ENCODE results near the gene MATK. TPM values are rescaled to one million over a fixed set of nuclear protein-coding genes. Genes with fewer than 3 reads are reported as not detected.

MATK gene
- total RNA-seq, 1 experiment from 2014 or later, result 0.21 TPM

DNA sequence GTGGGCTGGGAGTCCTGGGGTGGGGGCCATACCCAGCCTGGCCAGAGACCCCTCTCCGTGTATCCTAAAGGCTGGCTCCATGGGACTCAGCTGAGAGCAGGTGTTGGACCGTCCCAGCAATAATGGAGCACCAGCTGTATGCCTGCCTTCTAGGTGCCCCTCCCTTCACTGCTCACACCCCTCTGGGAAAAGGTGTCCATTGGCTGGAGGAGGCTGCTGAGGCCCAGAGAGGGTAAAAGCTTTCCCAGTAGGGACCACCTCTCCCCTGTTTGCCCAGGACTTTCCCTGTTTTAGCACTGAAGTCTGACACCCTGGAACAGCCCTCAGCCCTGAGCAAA is 10.8 kb downstream of the MATK start:
- Histone ChIP-seq H3K36me3 (ENCODE audit: control insufficient read depth, insufficient read depth, low read length) (no peaks in the 10 kb centered on the region), H3K27me3 (ENCODE audit: control insufficient read depth, insufficient read depth, low read length) (no peaks in the 10 kb centered on the region), H3K4me3 (ENCODE audit: low read depth in 2 of 2, low read length in 2 of 2) (no peak overlapping the region), H3K27ac (ENCODE audit: low read length) (no peak overlapping the region), H3K9me3 (ENCODE audit: control insufficient read depth, insufficient read depth, low read depth, low read length) (no peaks in the 10 kb centered on the region), H3K4me1 (ENCODE audit: control insufficient read depth, insufficient read depth, low read length) (no peaks in the 10 kb centered on the region)
- POLR2A ChIA-PET, result no interaction called here
- intact Hi-C loops (cut with micrococcal nuclease; ENCODE audit: unreplicated experiment), result no loop called here
- TF ChIP-seq TCF7L2 (IDR thresholded peaks at IDR 0.05; ENCODE audit: low read depth, low read length), result no peak
- TF ChIP-seq SIN3A (IDR thresholded peaks at IDR 0.05; ENCODE audit: borderline replicate concordance, insufficient read depth, low read depth, low read length), result no peak
- TF ChIP-seq, protein P1, sequence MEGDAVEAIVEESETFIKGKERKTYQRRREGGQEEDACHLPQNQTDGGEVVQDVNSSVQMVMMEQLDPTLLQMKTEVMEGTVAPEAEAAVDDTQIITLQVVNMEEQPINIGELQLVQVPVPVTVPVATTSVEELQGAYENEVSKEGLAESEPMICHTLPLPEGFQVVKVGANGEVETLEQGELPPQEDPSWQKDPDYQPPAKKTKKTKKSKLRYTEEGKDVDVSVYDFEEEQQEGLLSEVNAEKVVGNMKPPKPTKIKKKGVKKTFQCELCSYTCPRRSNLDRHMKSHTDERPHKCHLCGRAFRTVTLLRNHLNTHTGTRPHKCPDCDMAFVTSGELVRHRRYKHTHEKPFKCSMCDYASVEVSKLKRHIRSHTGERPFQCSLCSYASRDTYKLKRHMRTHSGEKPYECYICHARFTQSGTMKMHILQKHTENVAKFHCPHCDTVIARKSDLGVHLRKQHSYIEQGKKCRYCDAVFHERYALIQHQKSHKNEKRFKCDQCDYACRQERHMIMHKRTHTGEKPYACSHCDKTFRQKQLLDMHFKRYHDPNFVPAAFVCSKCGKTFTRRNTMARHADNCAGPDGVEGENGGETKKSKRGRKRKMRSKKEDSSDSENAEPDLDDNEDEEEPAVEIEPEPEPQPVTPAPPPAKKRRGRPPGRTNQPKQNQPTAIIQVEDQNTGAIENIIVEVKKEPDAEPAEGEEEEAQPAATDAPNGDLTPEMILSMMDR (IDR thresholded peaks at IDR 0.05), result no peak
- TF ChIP-seq, protein P2, sequence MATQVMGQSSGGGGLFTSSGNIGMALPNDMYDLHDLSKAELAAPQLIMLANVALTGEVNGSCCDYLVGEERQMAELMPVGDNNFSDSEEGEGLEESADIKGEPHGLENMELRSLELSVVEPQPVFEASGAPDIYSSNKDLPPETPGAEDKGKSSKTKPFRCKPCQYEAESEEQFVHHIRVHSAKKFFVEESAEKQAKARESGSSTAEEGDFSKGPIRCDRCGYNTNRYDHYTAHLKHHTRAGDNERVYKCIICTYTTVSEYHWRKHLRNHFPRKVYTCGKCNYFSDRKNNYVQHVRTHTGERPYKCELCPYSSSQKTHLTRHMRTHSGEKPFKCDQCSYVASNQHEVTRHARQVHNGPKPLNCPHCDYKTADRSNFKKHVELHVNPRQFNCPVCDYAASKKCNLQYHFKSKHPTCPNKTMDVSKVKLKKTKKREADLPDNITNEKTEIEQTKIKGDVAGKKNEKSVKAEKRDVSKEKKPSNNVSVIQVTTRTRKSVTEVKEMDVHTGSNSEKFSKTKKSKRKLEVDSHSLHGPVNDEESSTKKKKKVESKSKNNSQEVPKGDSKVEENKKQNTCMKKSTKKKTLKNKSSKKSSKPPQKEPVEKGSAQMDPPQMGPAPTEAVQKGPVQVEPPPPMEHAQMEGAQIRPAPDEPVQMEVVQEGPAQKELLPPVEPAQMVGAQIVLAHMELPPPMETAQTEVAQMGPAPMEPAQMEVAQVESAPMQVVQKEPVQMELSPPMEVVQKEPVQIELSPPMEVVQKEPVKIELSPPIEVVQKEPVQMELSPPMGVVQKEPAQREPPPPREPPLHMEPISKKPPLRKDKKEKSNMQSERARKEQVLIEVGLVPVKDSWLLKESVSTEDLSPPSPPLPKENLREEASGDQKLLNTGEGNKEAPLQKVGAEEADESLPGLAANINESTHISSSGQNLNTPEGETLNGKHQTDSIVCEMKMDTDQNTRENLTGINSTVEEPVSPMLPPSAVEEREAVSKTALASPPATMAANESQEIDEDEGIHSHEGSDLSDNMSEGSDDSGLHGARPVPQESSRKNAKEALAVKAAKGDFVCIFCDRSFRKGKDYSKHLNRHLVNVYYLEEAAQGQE (IDR thresholded peaks at IDR 0.05; ENCODE audit: insufficient read depth in 1 of 2, low read depth in 2 of 2, low read length in 1 of 2), result no peak
- no peak for TF ChIP-seq POLR2AphosphoS5 (IDR thresholded peaks at IDR 0.05; ENCODE audit: low read depth, low read length)
- ATAC-seq, result no peak
- no peak for DNase-seq (ENCODE audit: low read depth, low spot score)
- in situ Hi-C loops (cut with HindIII; ENCODE audit: low pct_unique_long_range_greater_than_20kb, low sequenced_read_pairs), result no loop called here
- no TSS peak for BruUV-seq (replicated peaks)
- CTCF ChIA-PET, result interaction anchor here (0.6 kb wide), 1 partner anchor 83 kb away, joined by 3 read pairs; no protein-coding TSS in a partner anchor

DNA sequence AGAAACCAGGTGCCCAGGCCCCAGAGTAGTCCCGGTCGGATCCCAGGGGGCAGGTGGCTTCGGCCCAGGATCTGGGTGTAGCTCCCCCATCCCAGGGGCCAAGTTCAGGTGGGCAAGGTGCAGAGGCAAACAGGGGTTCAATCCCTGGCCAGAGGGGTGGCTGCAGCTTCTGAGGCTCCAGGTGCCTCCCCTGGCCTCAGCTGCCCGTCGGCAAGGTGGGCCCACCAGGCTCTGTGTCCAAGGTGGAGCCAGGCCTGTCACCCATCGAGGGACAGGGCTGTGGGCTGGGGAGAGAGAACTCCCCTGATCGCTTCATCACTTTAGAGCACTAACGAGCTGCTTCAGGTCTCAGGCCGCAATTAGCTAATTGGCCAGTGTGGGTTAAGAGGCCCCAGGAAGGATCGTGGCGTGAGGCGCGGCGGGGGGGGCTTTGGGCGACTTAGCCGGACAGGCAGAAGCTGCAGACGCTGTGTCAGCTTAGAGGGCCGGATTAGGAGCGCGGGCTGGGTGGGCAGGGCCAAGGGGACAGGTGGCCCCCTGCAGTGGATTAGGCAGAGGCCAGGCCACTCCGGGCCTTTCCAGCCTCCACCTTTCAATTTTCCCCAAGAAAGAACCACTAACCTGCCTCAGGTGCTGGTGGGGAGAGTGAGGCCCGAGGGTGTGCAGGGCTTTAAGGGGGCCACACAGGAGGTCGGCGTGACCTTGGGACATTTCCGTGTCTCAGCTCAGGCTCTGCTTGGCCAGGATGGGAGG is 11.4 kb downstream of the MATK start:
- POLR2A ChIA-PET, result interaction anchor here (0.5 kb wide), 1 partner anchor 58 kb away, joined by 7 read pairs; no protein-coding TSS in a partner anchor
- CTCF ChIA-PET, result no interaction called here
- H3K9me3 ChIP-seq (ENCODE audit: control insufficient read depth, insufficient read depth, low read depth, low read length), result no peaks in the 10 kb centered on the region
- ATAC-seq, result no peak
- intact Hi-C loops (cut with micrococcal nuclease; ENCODE audit: unreplicated experiment), result no loop called here
- no peaks in the 10 kb centered on the region for H3K4me1 ChIP-seq (ENCODE audit: control insufficient read depth, insufficient read depth, low read length)
- no peak for TF ChIP-seq TCF7L2 (IDR thresholded peaks at IDR 0.05; ENCODE audit: low read depth, low read length)
- TF ChIP-seq, protein P2 (IDR thresholded peaks at IDR 0.05; ENCODE audit: insufficient read depth in 1 of 2, low read depth in 2 of 2, low read length in 1 of 2), result no peak
- TF ChIP-seq, protein P1 (IDR thresholded peaks at IDR 0.05), result no peak
- TF ChIP-seq POLR2AphosphoS5 (IDR thresholded peaks at IDR 0.05; ENCODE audit: low read depth, low read length), result no peak
- TF ChIP-seq SIN3A (IDR thresholded peaks at IDR 0.05; ENCODE audit: borderline replicate concordance, insufficient read depth, low read depth, low read length), result no peak
- no peak overlapping the region for H3K4me3 ChIP-seq (ENCODE audit: low read depth in 2 of 2, low read length in 2 of 2)
- H3K27me3 ChIP-seq (ENCODE audit: control insufficient read depth, insufficient read depth, low read length), result no peaks in the 10 kb centered on the region
- H3K27ac ChIP-seq (ENCODE audit: low read length), result no peak overlapping the region
- no TSS peak for BruUV-seq (replicated peaks)
- in situ Hi-C loops (cut with HindIII; ENCODE audit: low pct_unique_long_range_greater_than_20kb, low sequenced_read_pairs), result no loop called here
- no peaks in the 10 kb centered on the region for H3K36me3 ChIP-seq (ENCODE audit: control insufficient read depth, insufficient read depth, low read length)
- DNase-seq (ENCODE audit: low read depth, low spot score), result no peak

Measured in Panc1 (cell line).